Measurements from ENCODE around the gene PTPN23.

DNA sequence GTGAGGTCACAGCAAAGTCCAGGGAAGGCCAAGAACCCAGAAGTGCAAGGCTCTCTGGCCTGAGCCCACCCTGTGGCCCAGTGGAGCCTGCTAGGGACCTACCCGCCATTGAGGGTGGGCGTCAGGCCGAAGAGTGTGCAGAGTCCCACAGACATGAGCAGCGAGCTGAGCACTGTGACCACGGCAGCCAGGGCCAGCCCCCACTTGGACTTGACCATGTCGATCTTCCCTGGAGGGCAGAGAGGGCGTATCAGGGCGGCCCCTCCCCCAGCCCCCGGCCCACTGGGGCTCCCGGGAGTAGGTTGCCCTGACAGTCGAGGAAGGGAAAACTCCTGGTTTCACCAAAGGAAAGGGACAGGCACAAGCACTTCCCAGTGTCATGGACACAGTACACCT is 44.6 kb downstream of the PTPN23 start:
- TF ChIP-seq, protein P1, sequence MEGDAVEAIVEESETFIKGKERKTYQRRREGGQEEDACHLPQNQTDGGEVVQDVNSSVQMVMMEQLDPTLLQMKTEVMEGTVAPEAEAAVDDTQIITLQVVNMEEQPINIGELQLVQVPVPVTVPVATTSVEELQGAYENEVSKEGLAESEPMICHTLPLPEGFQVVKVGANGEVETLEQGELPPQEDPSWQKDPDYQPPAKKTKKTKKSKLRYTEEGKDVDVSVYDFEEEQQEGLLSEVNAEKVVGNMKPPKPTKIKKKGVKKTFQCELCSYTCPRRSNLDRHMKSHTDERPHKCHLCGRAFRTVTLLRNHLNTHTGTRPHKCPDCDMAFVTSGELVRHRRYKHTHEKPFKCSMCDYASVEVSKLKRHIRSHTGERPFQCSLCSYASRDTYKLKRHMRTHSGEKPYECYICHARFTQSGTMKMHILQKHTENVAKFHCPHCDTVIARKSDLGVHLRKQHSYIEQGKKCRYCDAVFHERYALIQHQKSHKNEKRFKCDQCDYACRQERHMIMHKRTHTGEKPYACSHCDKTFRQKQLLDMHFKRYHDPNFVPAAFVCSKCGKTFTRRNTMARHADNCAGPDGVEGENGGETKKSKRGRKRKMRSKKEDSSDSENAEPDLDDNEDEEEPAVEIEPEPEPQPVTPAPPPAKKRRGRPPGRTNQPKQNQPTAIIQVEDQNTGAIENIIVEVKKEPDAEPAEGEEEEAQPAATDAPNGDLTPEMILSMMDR (IDR thresholded peaks at IDR 0.05 in 2 of 3, conservative IDR thresholded peaks at IDR 0.05 in 1 of 3; ENCODE audit: control insufficient read depth in 2 of 3, extremely low read depth in 1 of 3, insufficient read depth in 1 of 3, low read depth in 3 of 3, low read length in 3 of 3) = no peak
- TF ChIP-seq, protein P2, sequence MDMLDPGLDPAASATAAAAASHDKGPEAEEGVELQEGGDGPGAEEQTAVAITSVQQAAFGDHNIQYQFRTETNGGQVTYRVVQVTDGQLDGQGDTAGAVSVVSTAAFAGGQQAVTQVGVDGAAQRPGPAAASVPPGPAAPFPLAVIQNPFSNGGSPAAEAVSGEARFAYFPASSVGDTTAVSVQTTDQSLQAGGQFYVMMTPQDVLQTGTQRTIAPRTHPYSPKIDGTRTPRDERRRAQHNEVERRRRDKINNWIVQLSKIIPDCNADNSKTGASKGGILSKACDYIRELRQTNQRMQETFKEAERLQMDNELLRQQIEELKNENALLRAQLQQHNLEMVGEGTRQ (IDR thresholded peaks at IDR 0.05; ENCODE audit: borderline replicate concordance, low read depth, low read length) = no peak
- TF ChIP-seq TAF1 (IDR thresholded peaks at IDR 0.05; ENCODE audit: borderline replicate concordance, low read depth, low read length) (no peak), REST (IDR thresholded peaks at IDR 0.05; ENCODE audit: low read depth, low read length) (no peak), MXI1 (IDR thresholded peaks at IDR 0.05; ENCODE audit: low read depth, low read length) (no peak), POLR2AphosphoS2 (IDR thresholded peaks at IDR 0.05; ENCODE audit: low read depth, low read length) (no peak), STAT1 (conservative IDR thresholded peaks at IDR 0.05) (no peak), POLR2AphosphoS5 (IDR thresholded peaks at IDR 0.05; ENCODE audit: low read length) (no peak), NRF1 (conservative IDR thresholded peaks at IDR 0.05; ENCODE audit: low read depth, low read length) (no peak)
- TF ChIP-seq, protein P3, sequence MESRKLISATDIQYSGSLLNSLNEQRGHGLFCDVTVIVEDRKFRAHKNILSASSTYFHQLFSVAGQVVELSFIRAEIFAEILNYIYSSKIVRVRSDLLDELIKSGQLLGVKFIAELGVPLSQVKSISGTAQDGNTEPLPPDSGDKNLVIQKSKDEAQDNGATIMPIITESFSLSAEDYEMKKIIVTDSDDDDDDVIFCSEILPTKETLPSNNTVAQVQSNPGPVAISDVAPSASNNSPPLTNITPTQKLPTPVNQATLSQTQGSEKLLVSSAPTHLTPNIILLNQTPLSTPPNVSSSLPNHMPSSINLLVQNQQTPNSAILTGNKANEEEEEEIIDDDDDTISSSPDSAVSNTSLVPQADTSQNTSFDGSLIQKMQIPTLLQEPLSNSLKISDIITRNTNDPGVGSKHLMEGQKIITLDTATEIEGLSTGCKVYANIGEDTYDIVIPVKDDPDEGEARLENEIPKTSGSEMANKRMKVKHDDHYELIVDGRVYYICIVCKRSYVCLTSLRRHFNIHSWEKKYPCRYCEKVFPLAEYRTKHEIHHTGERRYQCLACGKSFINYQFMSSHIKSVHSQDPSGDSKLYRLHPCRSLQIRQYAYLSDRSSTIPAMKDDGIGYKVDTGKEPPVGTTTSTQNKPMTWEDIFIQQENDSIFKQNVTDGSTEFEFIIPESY (IDR thresholded peaks at IDR 0.05) = no peak
